CD8-positive, alpha-beta memory T cell (primary cell): ENCODE data around the gene ATP6V0E2. TPM values are rescaled to one million over a fixed set of nuclear protein-coding genes. Genes with fewer than 3 reads are reported as not detected.

Experiments
- CTCF ChIA-PET: fragments of 350-600 bp; sonication (Branson Sonifier 250); formaldehyde crosslinking; loops from one replicate; lab custom pipeline; 2021; ENCODE audit warnings: antibody characterized with exemption; lab: Charles Lee
- POLR2A ChIA-PET: fragments of 350-600 bp; sonication (Branson Sonifier 250); formaldehyde crosslinking; loops from one replicate; lab custom pipeline; 2021; ENCODE audit warnings: antibody characterized with exemption; lab: Charles Lee
- DNase-seq, 5 donors: peaks; one replicate each; pipeline versions ENCODE4 v3.0.0 to v3.0.0-alpha.2; 2020 to 2022; ENCODE audit warnings: mixed read lengths in 1 of 5
- H3K27ac ChIP-seq: one replicate; pipeline ENCODE4 v1.7.0; 2013; ENCODE audit warnings: low read depth, mild to moderate bottlenecking, low read length, moderate library complexity
- H3K27me3 ChIP-seq: 2 replicates; pipeline ENCODE4 v1.7.0; 2013; ENCODE audit warnings: low read length, mild to moderate bottlenecking; ENCODE audit not compliant: insufficient read depth, poor library complexity, severe bottlenecking
- H3K36me3 ChIP-seq: 2 replicates; pipeline ENCODE4 v1.7.0; 2013; ENCODE audit warnings: mild to moderate bottlenecking, low read length, moderate library complexity; ENCODE audit not compliant: insufficient read depth
- H3K4me1 ChIP-seq: 2 replicates; pipeline ENCODE4 v1.7.0; 2013; ENCODE audit warnings: mild to moderate bottlenecking, low read length, moderate library complexity; ENCODE audit not compliant: insufficient read depth
- H3K4me3 ChIP-seq: 2 replicates; pipeline ENCODE4 v1.7.0; 2013; ENCODE audit warnings: mild to moderate bottlenecking, low read length
- H3K9me3 ChIP-seq: 2 replicates; pipeline ENCODE4 v1.7.0; 2013; ENCODE audit warnings: mild to moderate bottlenecking, low read length
- H3K27ac Mint-ChIP-seq, 8 donors: one replicate each; pipeline ENCODE4 v1.8.0; 2020 to 2021; ENCODE audit warnings: mixed read lengths in 8 of 8, mild to moderate bottlenecking in 6 of 8, inconsistent platforms in 3 of 8, moderate library complexity in 3 of 8
- H3K27me3 Mint-ChIP-seq, 2 donors: one replicate each; pipeline ENCODE4 v1.8.0; 2020 to 2021; ENCODE audit warnings: mixed read lengths in 2 of 2, mild to moderate bottlenecking in 1 of 2, moderate library complexity in 1 of 2
- H3K36me3 Mint-ChIP-seq, 3 donors: one replicate each; pipeline ENCODE4 v1.8.0; 2020 to 2021; ENCODE audit warnings: mixed read lengths in 3 of 3, inconsistent platforms in 1 of 3, mild to moderate bottlenecking in 1 of 3
- H3K4me1 Mint-ChIP-seq, 3 donors: one replicate each; pipeline ENCODE4 v1.8.0; 2020 to 2021; ENCODE audit warnings: mixed read lengths in 3 of 3, inconsistent platforms in 1 of 3, mild to moderate bottlenecking in 1 of 3
- H3K4me3 Mint-ChIP-seq, 7 donors: one replicate each; pipeline ENCODE4 v1.8.0; 2020 to 2021; ENCODE audit warnings: mixed read lengths in 7 of 7, mild to moderate bottlenecking in 6 of 7, moderate library complexity in 4 of 7, inconsistent platforms in 2 of 7
- H3K9me3 Mint-ChIP-seq, 5 donors: one replicate each; pipeline ENCODE4 v1.8.0; 2020 to 2022; ENCODE audit warnings: mixed read lengths in 5 of 5, mild to moderate bottlenecking in 3 of 5, moderate library complexity in 2 of 5, inconsistent platforms in 1 of 5
- polyA plus RNA-seq: library from polyadenylated mRNA; unstranded; fragments of 300-500 nt; fragmentation: Illumina TruSeq; gene quantifications from one replicate; pipeline ENCODE4 v1.2.3, GENCODE V29; 2021
- total RNA-seq, 2 experiments: library from RNA; stranded (reverse); gene quantifications; one replicate each; pipeline ENCODE4 v1.2.3, GENCODE V29; 2021

Gene ATP6V0E2
- total and polyA plus RNA-seq, 3 experiments from 2014 or later, result 68.3 to 144 (median 76.2) TPM

GRCh38 chr7:149866779-149867447 lies 6.9 kb upstream of the ATP6V0E2 start:
- Mint-ChIP-seq H3K4me1 (peaks cover 74 to 87% (median 86%) of the 10 kb centered on the region in 3 donors), H3K9me3 (no peaks in the 10 kb centered on the region), H3K27me3 (no peaks in the 10 kb centered on the region), H3K36me3 (peaks cover 0 to 27% (median 4%) of the 10 kb centered on the region in 3 donors), H3K27ac (peak overlapping the region; percentile 36 to 96 (median 81)), H3K4me3 (peak overlapping the region in 5 of 7 donors; percentile 43 to 72 (median 45))
- no peak overlapping the region for H3K27ac ChIP-seq
- peak in 1 of 5 donors; percentile 39 for DNase-seq
- peaks cover 97% of the 10 kb centered on the region for H3K4me1 ChIP-seq
- POLR2A ChIA-PET, result no interaction called here
- peak overlapping the region; percentile 29 for H3K4me3 ChIP-seq
- H3K27me3 ChIP-seq, result no peaks in the 10 kb centered on the region
- H3K36me3 ChIP-seq, result no peaks in the 10 kb centered on the region
- CTCF ChIA-PET, result interaction anchor here (0.8 kb wide), 1 partner anchor 29 kb away, joined by 3 read pairs; the partner anchor contains the start of gene ZNF862
- no peaks in the 10 kb centered on the region for H3K9me3 ChIP-seq

- H3K27me3 ChIP-seq, result no peaks in the 10 kb centered on the region
- Mint-ChIP-seq H3K4me1 (peaks cover 79 to 92% (median 91%) of the 10 kb centered on the region in 3 donors), H3K36me3 (peaks cover 0 to 16% (median 1%) of the 10 kb centered on the region in 3 donors), H3K27me3 (no peaks in the 10 kb centered on the region), H3K9me3 (no peaks in the 10 kb centered on the region), H3K27ac (peak overlapping the region; percentile 36 to 96 (median 79)), H3K4me3 (peak overlapping the region in 5 of 7 donors; percentile 23 to 70 (median 43))
- no peaks in the 10 kb centered on the region for H3K36me3 ChIP-seq
- peak overlapping the region; percentile 19 for H3K4me3 ChIP-seq
- no peaks in the 10 kb centered on the region for H3K9me3 ChIP-seq
- DNase-seq, result no peak
- POLR2A ChIA-PET, result no interaction called here
- peaks cover 100% of the 10 kb centered on the region for H3K4me1 ChIP-seq
- CTCF ChIA-PET, result interaction anchor here (0.8 to 4.8 kb wide), 2 partner anchors 29 to 30 kb away, joined by 3 to 27 read pairs; partner anchors contain the start of gene ZNF862
- H3K27ac ChIP-seq, result no peak overlapping the region
These were observed 5.8 kb upstream of the ATP6V0E2 start for GRCh38 chr7:149867762-149868622.

- H3K36me3 Mint-ChIP-seq, result peaks cover 0 to 16% (median 0%) of the 10 kb centered on the region in 3 donors
- ChIA-PET POLR2A (no interaction called here), CTCF (interaction anchor here (3.8 to 4.8 kb wide), 2 partner anchors 7 to 29 kb away, joined by 14 to 27 read pairs; partner anchors contain the start of gene ZNF862)
- Histone ChIP-seq H3K9me3 (no peaks in the 10 kb centered on the region), H3K4me1 (peaks cover 94% of the 10 kb centered on the region), H3K36me3 (no peaks in the 10 kb centered on the region), H3K27ac (no peak overlapping the region), H3K27me3 (no peaks in the 10 kb centered on the region), H3K4me3 (peak overlapping the region; percentile 19)
- DNase-seq, result no peak
- H3K27me3 Mint-ChIP-seq, result no peaks in the 10 kb centered on the region
- peak overlapping the region; percentile 41 to 94 (median 77) for H3K27ac Mint-ChIP-seq
- H3K4me1 Mint-ChIP-seq, result peaks cover 80 to 93% (median 88%) of the 10 kb centered on the region in 3 donors
- peak overlapping the region in 6 of 7 donors; percentile 18 to 82 (median 54) for H3K4me3 Mint-ChIP-seq
- no peaks in the 10 kb centered on the region for H3K9me3 Mint-ChIP-seq
These were observed 5.0 kb upstream of the ATP6V0E2 start for GRCh38 chr7:149868623-149869290.

GRCh38 chr7:149869291-149869650 lies 4.5 kb upstream of the ATP6V0E2 start:
- peak overlapping the region; percentile 71 to 95 (median 92) for H3K27ac Mint-ChIP-seq
- CTCF ChIA-PET, result interaction anchor here (3.8 to 4.8 kb wide), 2 partner anchors 8 to 30 kb away, joined by 14 to 27 read pairs; partner anchors contain the start of gene ZNF862

DNA sequence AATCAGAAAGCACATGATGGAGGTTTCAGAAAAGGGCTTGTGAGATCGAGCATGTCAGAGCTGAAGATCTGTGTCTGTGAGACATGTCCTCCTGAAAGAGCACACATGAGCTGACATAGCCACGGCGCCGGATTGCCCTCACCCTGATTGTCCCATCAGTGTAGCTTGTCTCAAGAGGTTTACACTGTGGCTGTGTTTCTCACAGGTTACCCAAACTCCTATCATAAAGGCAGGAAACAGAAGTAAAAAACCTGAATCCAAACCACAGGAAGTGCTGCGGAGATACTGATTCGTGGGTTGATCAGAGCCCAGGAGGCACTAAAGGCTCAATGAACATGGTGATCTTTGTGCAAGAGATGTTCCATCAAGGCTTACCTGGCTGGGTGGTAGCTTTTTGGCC lies 3.9 kb upstream of the ATP6V0E2 start:
- H3K36me3 Mint-ChIP-seq, result peaks cover 0 to 14% (median 0%) of the 10 kb centered on the region in 3 donors
- no peaks in the 10 kb centered on the region for H3K9me3 Mint-ChIP-seq
- Histone ChIP-seq H3K9me3 (no peaks in the 10 kb centered on the region), H3K36me3 (no peaks in the 10 kb centered on the region), H3K4me1 (peaks cover 90% of the 10 kb centered on the region), H3K27ac (no peak overlapping the region), H3K27me3 (no peaks in the 10 kb centered on the region), H3K4me3 (peak overlapping the region; percentile 19)
- ChIA-PET CTCF (interaction anchor here (1.3 to 4.8 kb wide), 3 partner anchors 9 to 31 kb away, joined by 5 to 27 read pairs (median 14); partner anchors contain the start of gene ZNF862), POLR2A (interaction anchor here (3.0 kb wide), 1 partner anchor 31 kb away, joined by 20 read pairs; the partner anchor contains the start of gene ZNF862)
- DNase-seq, result peak in 4 of 5 donors; percentile 15 to 79 (median 68)
- peak overlapping the region; percentile 71 to 95 (median 92) for H3K27ac Mint-ChIP-seq
- peak overlapping the region; percentile 44 to 89 (median 82) for H3K4me3 Mint-ChIP-seq
- H3K4me1 Mint-ChIP-seq, result peaks cover 84 to 90% (median 86%) of the 10 kb centered on the region in 3 donors
- no peaks in the 10 kb centered on the region for H3K27me3 Mint-ChIP-seq

More at GRCh38 chr7:149869291-149869650, 4.5 kb upstream of the ATP6V0E2 start:
- peak overlapping the region; percentile 19 for H3K4me3 ChIP-seq
- POLR2A ChIA-PET, result interaction anchor here (3.0 kb wide), 1 partner anchor 30 kb away, joined by 20 read pairs; the partner anchor contains the start of gene ZNF862
- no peaks in the 10 kb centered on the region for H3K9me3 ChIP-seq
- peaks cover 90% of the 10 kb centered on the region for H3K4me1 ChIP-seq
- H3K4me3 Mint-ChIP-seq, result peak overlapping the region in 6 of 7 donors; percentile 44 to 89 (median 82)
- H3K27ac ChIP-seq, result no peak overlapping the region
- no peaks in the 10 kb centered on the region for H3K27me3 ChIP-seq
- peaks cover 80 to 90% (median 84%) of the 10 kb centered on the region in 3 donors for H3K4me1 Mint-ChIP-seq
- no peaks in the 10 kb centered on the region for H3K9me3 Mint-ChIP-seq
- H3K36me3 Mint-ChIP-seq, result peaks cover 0 to 15% (median 0%) of the 10 kb centered on the region in 3 donors
- H3K36me3 ChIP-seq, result no peaks in the 10 kb centered on the region
- DNase-seq, result no peak
- no peaks in the 10 kb centered on the region for H3K27me3 Mint-ChIP-seq

- Histone ChIP-seq H3K27me3 (no peaks in the 10 kb centered on the region), H3K27ac (no peak overlapping the region), H3K4me1 (peaks cover 90% of the 10 kb centered on the region), H3K36me3 (no peaks in the 10 kb centered on the region), H3K4me3 (peak overlapping the region; percentile 19), H3K9me3 (no peaks in the 10 kb centered on the region)
- Mint-ChIP-seq H3K4me1 (peaks cover 84 to 90% (median 86%) of the 10 kb centered on the region in 3 donors), H3K36me3 (peaks cover 0 to 11% (median 0%) of the 10 kb centered on the region in 3 donors), H3K4me3 (peak overlapping the region; percentile 44 to 89 (median 82)), H3K9me3 (no peaks in the 10 kb centered on the region), H3K27ac (peak overlapping the region in 7 of 8 donors; percentile 71 to 95 (median 93)), H3K27me3 (no peaks in the 10 kb centered on the region)
- POLR2A ChIA-PET, result interaction anchor here (3.0 kb wide), 1 partner anchor 31 kb away, joined by 20 read pairs; the partner anchor contains the start of gene ZNF862
- CTCF ChIA-PET, result interaction anchor here (1.3 to 4.8 kb wide), 3 partner anchors 9 to 31 kb away, joined by 5 to 27 read pairs (median 14); partner anchors contain the start of gene ZNF862
- no peak for DNase-seq
These were observed 3.5 kb upstream of the ATP6V0E2 start for GRCh38 chr7:149870274-149870673.
